Kidney epithelial cell (primary cell): Measurements from ENCODE around the gene EPB41L2. TPM values are rescaled to one million over a fixed set of nuclear protein-coding genes. Genes with fewer than 3 reads are reported as not detected.

ENCODE experiments used
- DNase-seq: peaks from one replicate; pipeline ENCODE4 v3.0.0-alpha.2; 2010; ENCODE audit warnings: low read depth
- H3K27me3 ChIP-seq: 2 replicates; pipeline ENCODE4 v1.6.0; 2011; ENCODE audit warnings: low read length; ENCODE audit not compliant: control insufficient read depth, insufficient read depth
- H3K36me3 ChIP-seq: 2 replicates; pipeline ENCODE4 v1.5.1; 2011; ENCODE audit warnings: low read length; ENCODE audit not compliant: control insufficient read depth, insufficient read depth
- H3K4me3 ChIP-seq: 2 replicates; pipeline ENCODE4 v1.5.1; 2011; ENCODE audit warnings: low read depth, mild to moderate bottlenecking, control low read depth, low read length
- total RNA-seq: library from RNA; depleted of rRNA; stranded (reverse); fragments of >200 nt; gene quantifications from 2 replicates; pipeline ENCODE4 v1.2.3, GENCODE V29; 2015
- TF ChIP-seq, protein P1 (sequence below): IDR thresholded peaks from 2 replicates; pipeline ENCODE4 v1.5.1; 2011; ENCODE audit warnings: mild to moderate bottlenecking, moderate library complexity, low read length, control low read depth, inconsistent platforms; ENCODE audit not compliant: insufficient read depth, poor library complexity, severe bottlenecking

The EPB41L2 gene
- total RNA-seq, 1 donor from 2014 or later: 48.7 TPM

GRCh38 chr6:130841128-130841728 lies 221.8 kb downstream of the EPB41L2 start:
- no peak for DNase-seq
- TF ChIP-seq, protein P1, sequence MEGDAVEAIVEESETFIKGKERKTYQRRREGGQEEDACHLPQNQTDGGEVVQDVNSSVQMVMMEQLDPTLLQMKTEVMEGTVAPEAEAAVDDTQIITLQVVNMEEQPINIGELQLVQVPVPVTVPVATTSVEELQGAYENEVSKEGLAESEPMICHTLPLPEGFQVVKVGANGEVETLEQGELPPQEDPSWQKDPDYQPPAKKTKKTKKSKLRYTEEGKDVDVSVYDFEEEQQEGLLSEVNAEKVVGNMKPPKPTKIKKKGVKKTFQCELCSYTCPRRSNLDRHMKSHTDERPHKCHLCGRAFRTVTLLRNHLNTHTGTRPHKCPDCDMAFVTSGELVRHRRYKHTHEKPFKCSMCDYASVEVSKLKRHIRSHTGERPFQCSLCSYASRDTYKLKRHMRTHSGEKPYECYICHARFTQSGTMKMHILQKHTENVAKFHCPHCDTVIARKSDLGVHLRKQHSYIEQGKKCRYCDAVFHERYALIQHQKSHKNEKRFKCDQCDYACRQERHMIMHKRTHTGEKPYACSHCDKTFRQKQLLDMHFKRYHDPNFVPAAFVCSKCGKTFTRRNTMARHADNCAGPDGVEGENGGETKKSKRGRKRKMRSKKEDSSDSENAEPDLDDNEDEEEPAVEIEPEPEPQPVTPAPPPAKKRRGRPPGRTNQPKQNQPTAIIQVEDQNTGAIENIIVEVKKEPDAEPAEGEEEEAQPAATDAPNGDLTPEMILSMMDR: no peak
- Histone ChIP-seq H3K4me3 (no peak overlapping the region), H3K36me3 (no peaks in the 10 kb centered on the region), H3K27me3 (no peaks in the 10 kb centered on the region)

GRCh38 chr6:130840050-130840449 lies 223.0 kb downstream of the EPB41L2 start:
- DNase-seq: no peak
- TF ChIP-seq, protein P1: no peak
- no peaks in the 10 kb centered on the region for H3K36me3 ChIP-seq
- no peaks in the 10 kb centered on the region for H3K27me3 ChIP-seq
- H3K4me3 ChIP-seq: no peak overlapping the region

DNA sequence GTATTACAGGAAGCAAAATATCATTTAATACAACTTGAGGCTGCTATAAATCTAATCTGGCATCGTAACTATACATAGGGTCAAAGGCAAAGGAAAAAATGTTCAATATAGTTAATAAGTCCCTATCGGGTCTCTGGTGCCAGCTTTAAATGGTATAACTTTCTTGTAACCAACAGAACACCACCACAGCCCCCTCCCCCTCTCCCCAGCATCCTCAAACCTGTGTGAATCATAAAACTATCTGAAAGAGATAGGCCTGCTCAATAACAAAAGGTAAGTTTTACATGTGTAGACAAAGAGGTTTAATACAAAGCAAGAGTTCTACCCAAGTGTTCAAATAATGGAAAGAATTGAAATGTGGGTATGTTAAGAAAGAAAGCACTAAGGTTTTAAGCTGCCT lies 223.7 kb downstream of the EPB41L2 start:
- DNase-seq: no peak
- Histone ChIP-seq H3K4me3 (no peak overlapping the region), H3K27me3 (no peaks in the 10 kb centered on the region), H3K36me3 (no peaks in the 10 kb centered on the region)
- TF ChIP-seq, protein P1: no peak

DNA sequence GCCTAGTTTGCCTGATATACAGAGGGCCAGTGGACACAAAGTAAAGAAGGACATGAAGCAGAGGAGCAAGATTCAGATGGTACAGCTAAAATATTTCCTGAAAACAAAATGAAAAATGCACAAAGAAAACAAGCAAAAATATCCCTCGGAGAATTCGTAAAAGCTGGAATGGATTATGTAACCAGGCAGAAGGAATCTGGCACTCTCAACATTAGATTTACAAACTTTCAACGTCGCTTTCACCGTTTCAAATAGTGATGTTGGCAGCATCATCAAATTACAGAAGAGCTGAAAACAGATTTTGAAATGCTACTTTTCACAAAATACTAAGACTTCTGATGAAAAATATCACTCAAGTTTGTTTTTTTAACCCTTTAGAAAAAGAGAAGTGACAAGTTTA lies 224.1 kb downstream of the EPB41L2 start:
- no peaks in the 10 kb centered on the region for H3K36me3 ChIP-seq
- no peak for DNase-seq
- no peaks in the 10 kb centered on the region for H3K27me3 ChIP-seq
- TF ChIP-seq, protein P1: no peak
- no peak overlapping the region for H3K4me3 ChIP-seq

DNA sequence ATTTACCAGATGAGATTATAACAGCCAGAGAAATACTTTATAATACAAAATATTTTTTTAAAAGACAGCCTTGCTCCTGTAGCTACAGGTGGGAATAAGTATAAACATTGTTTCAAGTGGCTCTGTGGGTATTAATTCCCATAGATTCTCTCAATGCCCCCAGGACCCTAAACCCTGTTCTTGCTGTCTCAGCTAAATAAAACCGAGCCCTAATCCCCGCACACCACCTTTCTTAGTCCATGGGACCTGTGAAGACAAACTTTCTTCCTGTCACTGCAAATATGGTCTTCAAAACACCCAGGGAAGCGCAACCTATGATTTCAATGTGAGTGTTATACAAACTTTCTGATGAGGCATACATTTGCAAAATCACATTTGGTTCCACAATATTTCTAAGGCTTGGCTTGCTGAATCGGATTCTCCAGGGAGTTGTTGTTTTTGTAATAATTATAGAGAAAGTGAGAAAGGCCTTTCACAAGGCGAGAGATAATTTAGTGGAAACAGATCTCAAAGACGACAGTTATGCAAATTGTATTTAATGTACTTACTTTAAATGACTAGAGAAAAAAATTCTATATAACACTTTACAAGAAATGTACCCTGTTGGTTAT lies 224.7 kb downstream of the EPB41L2 start:
- no peak overlapping the region for H3K4me3 ChIP-seq
- no peaks in the 10 kb centered on the region for H3K36me3 ChIP-seq
- TF ChIP-seq, protein P1: no peak
- no peak for DNase-seq
- H3K27me3 ChIP-seq: no peaks in the 10 kb centered on the region

DNA sequence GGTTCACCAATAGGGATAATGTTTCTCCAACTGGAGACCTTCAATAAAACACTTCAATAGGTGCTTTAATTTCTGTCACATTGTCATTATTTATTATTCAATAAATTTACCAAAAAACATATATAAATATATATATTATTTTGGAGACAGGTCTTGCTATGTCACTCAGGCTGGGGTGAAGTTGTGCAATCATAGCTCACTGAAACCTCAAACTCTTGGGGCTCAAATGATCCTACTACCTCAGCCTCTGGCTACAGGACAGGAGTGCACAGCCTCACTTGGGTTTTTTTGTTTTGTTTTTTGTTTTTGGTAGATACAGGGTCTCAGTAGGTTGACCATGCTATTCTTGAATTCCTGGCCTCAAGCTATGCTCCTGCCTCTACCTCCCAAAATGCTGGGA lies 226.0 kb downstream of the EPB41L2 start:
- TF ChIP-seq, protein P1: no peak
- no peaks in the 10 kb centered on the region for H3K27me3 ChIP-seq
- no peaks in the 10 kb centered on the region for H3K36me3 ChIP-seq
- DNase-seq: no peak
- no peak overlapping the region for H3K4me3 ChIP-seq
